B cell (primary cell): ENCODE results near the gene EIF3I. TPM values are rescaled to one million over a fixed set of nuclear protein-coding genes. Genes with fewer than 3 reads are reported as not detected.

Source experiments
- ATAC-seq: fragments of 200-7000 bp; cut with Tn5 transposase; one replicate; pipeline ENCODE4 v1.10.0; 2021; ENCODE audit warnings: low read depth, mild to moderate bottlenecking, moderate number of reproducible peaks, moderate library complexity
- CTCF ChIA-PET: fragments of 350-600 bp; sonication (Branson Sonifier 250); formaldehyde crosslinking; loops from one replicate; lab custom pipeline; 2021; ENCODE audit warnings: antibody characterized with exemption, inconsistent platforms; lab: Charles Lee
- POLR2A ChIA-PET: fragments of 350-600 bp; sonication (Branson Sonifier 250); formaldehyde crosslinking; loops from one replicate; lab custom pipeline; 2021; ENCODE audit warnings: antibody characterized with exemption; lab: Charles Lee
- DNase-seq: peaks from one replicate; pipeline ENCODE4 v3.0.0; 2013
- H2AFZ ChIP-seq: 2 replicates; pipeline ENCODE4 v1.6.1; 2012; ENCODE audit warnings: mild to moderate bottlenecking, low read depth, low read length; ENCODE audit not compliant: insufficient read depth, poor library complexity, severe bottlenecking
- H3K27ac ChIP-seq, 2 donors: 1 replicate in 1 of 2; 2 replicates in 1 of 2; pipeline ENCODE4 v1.5.1; 2012 to 2013; ENCODE audit warnings: low read length in 2 of 2, mild to moderate bottlenecking in 2 of 2, moderate library complexity in 1 of 2
- H3K27me3 ChIP-seq, 4 experiments: fragments of 200-600 bp in 1 of 4; sonication (generic) in 1 of 4; replicated peaks in 1 of 4; 1 replicate in 2 of 4; 2 replicates in 2 of 4; pipeline versions ENCODE4 v1.6.1 to v1.7.0; 2013 to 2016; ENCODE audit warnings: low read length in 3 of 4, mild to moderate bottlenecking in 2 of 4, mixed read lengths in 1 of 4, moderate library complexity in 1 of 4; ENCODE audit not compliant: insufficient read depth in 4 of 4, control insufficient read depth in 3 of 4; ENCODE audit errors: control extremely low read depth in 1 of 4
- H3K36me3 ChIP-seq, 2 experiments: replicated peaks in 1 of 2; 1 replicate in 1 of 2; 2 replicates in 1 of 2; pipeline versions ENCODE4 v1.6.1 to v1.7.1; 2013; ENCODE audit warnings: low read length in 1 of 2; ENCODE audit not compliant: insufficient read depth in 2 of 2, control insufficient read depth in 1 of 2; ENCODE audit errors: control extremely low read depth in 1 of 2, extremely low read depth in 1 of 2
- H3K4me1 ChIP-seq, 2 donors: fragments of 200-600 bp in 1 of 2; sonication (generic) in 1 of 2; 1 replicate in 1 of 2; 2 replicates in 1 of 2; pipeline versions ENCODE4 v1.5.1 to v1.6.1; 2013 to 2017; ENCODE audit warnings: low read length in 2 of 2; ENCODE audit not compliant: control insufficient read depth in 2 of 2, insufficient read depth in 2 of 2
- H3K4me2 ChIP-seq: replicated peaks from 2 replicates; pipeline ENCODE3; 2012; ENCODE audit warnings: mild to moderate bottlenecking, low read depth, low read length; ENCODE audit not compliant: poor library complexity, severe bottlenecking
- H3K4me3 ChIP-seq, 5 experiments: fragments of 200-600 bp in 1 of 5; sonication (generic) in 1 of 5; 1 replicate in 3 of 5; 2 replicates in 2 of 5; pipeline versions ENCODE4 v1.5.1 to v1.7.0; 2011 to 2016; ENCODE audit warnings: low read length in 4 of 5, mild to moderate bottlenecking in 4 of 5, low read depth in 2 of 5, control low read depth in 1 of 5, moderate library complexity in 1 of 5; ENCODE audit not compliant: insufficient read depth in 1 of 5; ENCODE audit errors: control extremely low read depth in 1 of 5, extremely low read depth in 1 of 5
- H3K79me2 ChIP-seq: fragments of 200-600 bp; sonication (generic); one replicate; pipeline ENCODE4 v1.6.0; 2016; ENCODE audit warnings: low read length; ENCODE audit not compliant: control insufficient read depth, insufficient read depth
- H3K9ac ChIP-seq: fragments of 200-600 bp; sonication (generic); 2 replicates; pipeline ENCODE4 v1.6.1; 2017; ENCODE audit warnings: mild to moderate bottlenecking, low read length, moderate library complexity
- H3K9me3 ChIP-seq, 3 donors: one replicate each; pipeline versions ENCODE4 v1.6.1 to v1.7.1; 2013; ENCODE audit warnings: low read length in 2 of 3; ENCODE audit not compliant: control insufficient read depth in 2 of 3, insufficient read depth in 1 of 3; ENCODE audit errors: control extremely low read depth in 1 of 3
- H4K20me1 ChIP-seq: 2 replicates; pipeline ENCODE4 v1.6.0; 2012; ENCODE audit warnings: mild to moderate bottlenecking, low read length; ENCODE audit not compliant: insufficient read depth, control insufficient read depth, poor library complexity, severe bottlenecking
- H3K27ac Mint-ChIP-seq: one replicate; pipeline ENCODE4 v1.8.0; 2021; ENCODE audit warnings: mixed read lengths
- H3K27me3 Mint-ChIP-seq: one replicate; pipeline ENCODE4 v1.8.0; 2021; ENCODE audit warnings: mixed read lengths
- H3K4me1 Mint-ChIP-seq: one replicate; pipeline ENCODE4 v1.8.0; 2021; ENCODE audit warnings: mixed read lengths
- H3K4me3 Mint-ChIP-seq: one replicate; pipeline ENCODE4 v1.8.0; 2021; ENCODE audit warnings: mixed read lengths
- H3K9me3 Mint-ChIP-seq: one replicate; pipeline ENCODE4 v1.8.0; 2022; ENCODE audit warnings: mixed read lengths; ENCODE audit not compliant: insufficient read depth
- EZH2 ChIP-seq: IDR thresholded peaks from 2 replicates; pipeline ENCODE4 v1.6.1; 2012; ENCODE audit warnings: borderline replicate concordance, low read depth, mild to moderate bottlenecking, moderate library complexity, low read length; ENCODE audit not compliant: insufficient read depth, poor library complexity, severe bottlenecking
- WGBS: methylation state at CpG from one replicate; pipeline ENCODE4 v1.1.5; 2013; ENCODE audit warnings: missing lambda C conversion rate; ENCODE audit not compliant: insufficient coverage; 5-methylcytosine and 5-hydroxymethylcytosine counted together
- intact Hi-C: fragments of 100-400 bp; cut with micrococcal nuclease; formaldehyde crosslinking; loops from one replicate; pipeline ENCODE4 v1.10.0; 2022
- polyA plus RNA-seq: library from polyadenylated mRNA; depleted of rRNA; stranded (reverse); fragments of >200 nt; gene quantifications from 2 replicates; pipeline ENCODE4 v1.2.3, GENCODE V29; 2012
- total RNA-seq, 2 donors: library from RNA; stranded (reverse); fragments of 120-200 nt in 1 of 2; gene quantifications; 1 replicate in 1 of 2; 2 replicates in 1 of 2; pipeline versions ENCODE4 v1.2.3 to v1.2.4, GENCODE V29; 2013 to 2022
- TF ChIP-seq, protein P1 (sequence below): fragments of 200-600 bp; IDR thresholded peaks from one replicate; pipeline ENCODE4 v1.8.0; 2022; ENCODE audit warnings: antibody characterized with exemption, mild to moderate bottlenecking

EIF3I gene
- total and polyA plus RNA-seq, 2 donors (not counting 1 experiment from before 2014, with no cell fraction given): 87.0 to 130 TPM

- H3K4me3 ChIP-seq: peak overlapping the region in 3 of 5 experiments; percentile 7 to 56 (median 29)
- H3K27ac Mint-ChIP-seq: peak overlapping the region; percentile 84
- no peaks in the 10 kb centered on the region for H3K27me3 ChIP-seq
- peak overlapping the region; percentile 94 to 95 for H3K27ac ChIP-seq
- peak overlapping the region; percentile 68 for H3K4me3 Mint-ChIP-seq
- H3K27me3 Mint-ChIP-seq: no peaks in the 10 kb centered on the region
- ChIA-PET CTCF (interaction anchor here (0.7 to 6.3 kb wide), 32 partner anchors 8 to 284 kb away, joined by 3 to 84 read pairs (median 5); partner anchors contain the start of genes BSDC1, CCDC28B, HDAC1 and KPNA6), POLR2A (interaction anchor here (0.6 to 4.7 kb wide), 10 partner anchors 8 to 146 kb away, joined by 3 to 60 read pairs (median 6); partner anchors contain the start of genes BSDC1, MARCKSL1 and TXLNA)
- WGBS: 2% methylated on average over 26 of the region's 31 CpGs
- TF ChIP-seq, protein P1, sequence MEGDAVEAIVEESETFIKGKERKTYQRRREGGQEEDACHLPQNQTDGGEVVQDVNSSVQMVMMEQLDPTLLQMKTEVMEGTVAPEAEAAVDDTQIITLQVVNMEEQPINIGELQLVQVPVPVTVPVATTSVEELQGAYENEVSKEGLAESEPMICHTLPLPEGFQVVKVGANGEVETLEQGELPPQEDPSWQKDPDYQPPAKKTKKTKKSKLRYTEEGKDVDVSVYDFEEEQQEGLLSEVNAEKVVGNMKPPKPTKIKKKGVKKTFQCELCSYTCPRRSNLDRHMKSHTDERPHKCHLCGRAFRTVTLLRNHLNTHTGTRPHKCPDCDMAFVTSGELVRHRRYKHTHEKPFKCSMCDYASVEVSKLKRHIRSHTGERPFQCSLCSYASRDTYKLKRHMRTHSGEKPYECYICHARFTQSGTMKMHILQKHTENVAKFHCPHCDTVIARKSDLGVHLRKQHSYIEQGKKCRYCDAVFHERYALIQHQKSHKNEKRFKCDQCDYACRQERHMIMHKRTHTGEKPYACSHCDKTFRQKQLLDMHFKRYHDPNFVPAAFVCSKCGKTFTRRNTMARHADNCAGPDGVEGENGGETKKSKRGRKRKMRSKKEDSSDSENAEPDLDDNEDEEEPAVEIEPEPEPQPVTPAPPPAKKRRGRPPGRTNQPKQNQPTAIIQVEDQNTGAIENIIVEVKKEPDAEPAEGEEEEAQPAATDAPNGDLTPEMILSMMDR: peak; percentile 90
- TF ChIP-seq EZH2: no peak
- peak; percentile 77 for DNase-seq
- peak overlapping the region; percentile 85 for H2AFZ ChIP-seq
- H4K20me1 ChIP-seq: no peaks in the 10 kb centered on the region
- intact Hi-C loops: no loop called here
- no peaks in the 10 kb centered on the region for H3K9me3 ChIP-seq
- H3K9ac ChIP-seq: peak overlapping the region; percentile 40
- H3K79me2 ChIP-seq: peaks cover 15% of the 10 kb centered on the region
- H3K4me1 ChIP-seq: peaks cover 72 to 73% of the 10 kb centered on the region in 2 donors
- H3K4me2 ChIP-seq: peak overlapping the region; percentile 82
- peaks cover 64% of the 10 kb centered on the region for H3K4me1 Mint-ChIP-seq
- no peaks in the 10 kb centered on the region for H3K9me3 Mint-ChIP-seq
- no peaks in the 10 kb centered on the region for H3K36me3 ChIP-seq
- peak; percentile 11 for ATAC-seq
These were observed 26.0 kb downstream of the EIF3I start for GRCh38 chr1:32247983-32248889.
